ENCODE measurements around the gene ALG1. TPM values are rescaled to one million over a fixed set of nuclear protein-coding genes. Genes with fewer than 3 reads are reported as not detected.

ALG1 gene
- total and polyA plus RNA-seq, 2 of the 13 experiments (the other 11 are each of a cell fraction or from before 2014, with no cell fraction given) = 43.3 to 75.6 TPM

- TF ChIP-seq MED1 (CRISPR knock-in tag; IDR thresholded peaks at IDR 0.05) (peak; percentile 90), RXRB (CRISPR knock-in tag; IDR thresholded peaks at IDR 0.05; ENCODE audit: borderline replicate concordance) (peak; percentile 79), MAFG (CRISPR knock-in tag; IDR thresholded peaks at IDR 0.05) (no peak), JUN (CRISPR knock-in tag; IDR thresholded peaks at IDR 0.05) (no peak), MTA3 (CRISPR knock-in tag; IDR thresholded peaks at IDR 0.05) (no peak), ARNTL (CRISPR knock-in tag; IDR thresholded peaks at IDR 0.05) (peak; percentile 56; the same call in 1 of the 2 replicates), ETV6 (CRISPR knock-in tag; conservative IDR thresholded peaks at IDR 0.05) (peak; percentile 88), ZNF142 (CRISPR knock-in tag; IDR thresholded peaks at IDR 0.05) (peak; percentile 94), ZFP37 (CRISPR knock-in tag; IDR thresholded peaks at IDR 0.05; ENCODE audit: borderline replicate concordance) (peak; percentile 84; the same call in 1 of the 2 replicates), MED13 (CRISPR knock-in tag; IDR thresholded peaks at IDR 0.05) (peak; percentile 80), GTF3A (CRISPR knock-in tag; conservative IDR thresholded peaks at IDR 0.05) (peak; percentile 78; the same call in 1 of the 2 replicates), ZSCAN9 (CRISPR knock-in tag; IDR thresholded peaks at IDR 0.05; ENCODE audit: borderline replicate concordance) (peak; percentile 87; the same call in 1 of the 2 replicates)
Observed at GRCh38 chr16:5033256-5034166, 38.1 kb upstream of the ALG1 start, which contains the start of gene NAGPA (continued).
